ACHN (cell line): Measurements from ENCODE around the gene SYK.
A peak's percentile ranks its signal among the peaks of the same experiment; 100 is the strongest.
"Not testable (repeated sequence)": the region's sequence is repeated elsewhere in the genome, so short reads cannot be mapped to it uniquely, and the experiment has no call there.

Experiments used
- DNase-seq: peaks from one replicate; pipeline ENCODE4 v3.0.0-alpha.2; 2015
- in situ Hi-C: cut with HindIII; loops from 2 replicates; pipeline ENCODE4 v1.10.0; 2017; ENCODE audit warnings: low sequenced_read_pairs, low pct_ligation_motif_present, low pct_unique_long_range_greater_than_20kb

SYK gene

DNA sequence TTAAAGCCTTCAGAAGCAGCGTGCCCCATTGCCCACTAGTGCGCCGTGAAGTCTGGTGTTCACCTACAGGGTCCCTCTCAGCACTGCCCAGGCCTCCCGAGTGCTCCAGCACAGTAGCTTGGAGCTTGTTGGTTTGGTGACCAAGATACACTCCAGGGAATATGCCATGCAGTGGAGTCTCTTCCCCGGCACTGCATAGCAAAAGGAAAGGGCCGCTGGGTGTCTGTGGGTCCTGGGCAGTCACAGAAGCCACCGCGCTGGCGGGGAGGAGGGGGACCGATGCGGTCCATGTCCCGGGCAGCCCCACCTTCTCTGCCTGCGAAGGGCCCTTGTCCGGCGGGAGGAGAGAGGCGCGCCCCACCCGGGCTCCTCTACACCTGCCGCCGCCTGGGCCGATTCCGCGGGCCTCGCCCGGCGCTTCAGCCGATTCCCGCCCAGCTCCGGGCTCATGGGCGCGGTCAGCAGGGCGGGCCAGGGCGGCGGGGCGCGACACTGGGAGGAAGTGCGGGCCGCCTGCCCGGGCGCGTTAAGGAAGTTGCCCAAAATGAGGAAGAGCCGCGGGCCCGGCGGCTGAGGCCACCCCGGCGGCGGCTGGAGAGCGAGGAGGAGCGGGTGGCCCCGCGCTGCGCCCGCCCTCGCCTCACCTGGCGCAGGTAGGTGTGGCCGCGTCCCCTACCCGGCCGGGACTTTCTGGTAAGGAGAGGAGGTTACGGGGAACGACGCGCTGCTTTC is at the start of gene SYK:
SYK (plus strand) TSS at position 579 of the 732 bp plus-strand sequence. CDS start 42,080 bp downstream, outside the sequence.
- in situ Hi-C loops, result no loop called here
- no peak for DNase-seq

DNA sequence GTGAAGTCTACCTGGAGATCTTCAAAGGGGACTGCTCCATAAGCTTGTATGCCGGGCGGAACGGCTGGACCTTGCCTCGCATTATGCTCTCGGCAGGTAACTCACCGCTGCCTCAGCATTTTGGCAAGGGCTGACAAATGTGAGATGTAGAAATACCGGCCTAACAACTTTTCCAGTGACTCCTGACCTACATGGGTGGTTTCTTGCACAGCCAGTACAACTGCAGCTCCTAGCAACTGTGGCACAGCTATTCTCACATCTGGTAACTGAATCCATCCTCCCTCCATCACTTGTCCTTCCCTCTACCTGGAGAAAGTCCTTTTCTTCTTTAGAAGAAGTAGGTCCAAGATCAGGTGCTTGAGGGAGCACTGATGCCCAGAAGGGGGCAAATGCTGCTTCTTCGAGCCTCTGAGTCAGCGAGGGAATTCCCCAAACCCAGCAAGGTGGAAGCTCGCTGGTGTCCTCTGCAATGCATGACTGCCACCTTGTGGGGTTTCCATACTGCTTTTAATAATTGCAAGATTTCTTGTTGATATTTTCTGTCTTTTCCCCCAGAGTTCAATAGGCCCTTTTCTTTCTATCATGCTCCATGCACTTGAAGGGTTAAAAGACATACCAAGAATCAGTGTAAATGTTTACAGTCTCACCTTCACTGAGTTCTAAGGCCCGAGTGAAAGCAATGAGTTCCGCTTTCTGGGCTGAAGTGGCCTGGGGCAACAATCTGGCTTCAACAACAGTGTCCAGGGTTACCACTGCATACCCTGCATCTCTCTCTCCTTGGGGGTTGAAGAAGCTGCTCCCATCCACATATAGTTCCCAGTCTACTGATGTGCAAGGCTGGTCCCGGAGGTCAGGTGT is 45.9 kb upstream of the SYK start:
- peak; percentile 53 for DNase-seq
- in situ Hi-C loops, result not testable (repeated sequence)

DNA sequence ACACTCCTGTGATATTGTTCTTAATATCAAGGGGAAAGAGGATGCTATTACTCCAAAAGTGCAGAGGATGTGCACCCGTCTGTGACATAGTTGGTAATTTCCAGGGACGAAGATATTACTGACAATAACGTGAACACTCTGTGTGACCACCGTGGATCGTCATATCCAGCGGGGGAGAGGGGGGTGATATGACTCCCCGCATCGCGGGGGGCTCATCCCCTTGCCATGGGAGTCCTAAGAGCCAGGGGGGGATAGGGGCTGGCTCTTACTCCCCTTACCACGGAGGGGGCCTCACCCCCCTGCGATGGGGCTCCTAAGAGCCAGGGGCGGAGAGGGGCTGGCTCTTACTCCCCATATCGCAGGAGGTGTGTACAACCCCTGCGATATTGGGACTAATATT is 41.0 kb upstream of the SYK start:
- DNase-seq, in situ Hi-C loops: not testable (repeated sequence)

DNA sequence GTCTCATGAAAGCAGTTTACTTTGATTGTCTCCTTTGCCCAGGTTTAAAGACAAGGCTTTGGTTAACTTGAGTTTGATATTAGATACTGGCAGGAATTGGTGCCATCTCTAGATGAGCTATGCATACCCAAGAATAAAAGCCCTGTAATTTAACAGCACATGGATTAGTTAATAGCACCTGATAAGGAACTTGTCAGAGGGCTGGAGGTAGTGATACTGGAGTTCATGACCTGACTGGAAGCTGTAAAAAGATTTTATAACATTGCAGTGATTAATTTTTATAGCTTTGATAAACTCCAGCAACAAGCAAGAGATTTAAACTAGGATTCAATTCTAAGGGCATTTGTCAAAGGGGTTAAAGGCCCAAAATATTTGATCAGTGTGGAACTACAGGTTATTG is 34.9 kb upstream of the SYK start:
- in situ Hi-C loops, result no loop called here
- DNase-seq, result no peak

DNA sequence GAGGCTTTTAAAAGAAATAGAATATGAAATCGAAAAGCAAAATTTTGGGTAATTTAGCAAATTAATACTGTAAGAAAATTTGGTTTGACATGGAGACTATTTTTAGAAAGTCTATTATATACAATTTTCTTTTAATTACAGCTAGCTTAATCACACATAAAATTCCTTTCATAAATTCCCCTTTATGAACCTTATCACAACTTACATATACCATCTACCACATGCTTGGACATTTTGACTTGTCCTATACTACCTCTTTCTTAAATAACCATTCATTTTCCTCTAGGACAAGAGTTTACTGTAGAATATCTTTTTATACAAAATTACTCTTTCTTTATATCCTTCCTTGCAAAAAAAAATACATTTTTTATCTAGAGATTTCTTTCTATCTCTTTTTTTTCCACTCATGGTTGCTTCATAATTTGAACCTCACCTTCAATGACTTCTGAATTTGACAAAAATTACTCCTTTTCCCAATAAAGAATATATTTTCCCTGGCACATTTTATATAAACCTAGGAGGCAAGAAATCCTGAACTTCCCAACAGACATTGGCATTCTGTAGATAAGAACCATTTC is 34.0 kb upstream of the SYK start:
- in situ Hi-C loops, result no loop called here
- no peak for DNase-seq

DNA sequence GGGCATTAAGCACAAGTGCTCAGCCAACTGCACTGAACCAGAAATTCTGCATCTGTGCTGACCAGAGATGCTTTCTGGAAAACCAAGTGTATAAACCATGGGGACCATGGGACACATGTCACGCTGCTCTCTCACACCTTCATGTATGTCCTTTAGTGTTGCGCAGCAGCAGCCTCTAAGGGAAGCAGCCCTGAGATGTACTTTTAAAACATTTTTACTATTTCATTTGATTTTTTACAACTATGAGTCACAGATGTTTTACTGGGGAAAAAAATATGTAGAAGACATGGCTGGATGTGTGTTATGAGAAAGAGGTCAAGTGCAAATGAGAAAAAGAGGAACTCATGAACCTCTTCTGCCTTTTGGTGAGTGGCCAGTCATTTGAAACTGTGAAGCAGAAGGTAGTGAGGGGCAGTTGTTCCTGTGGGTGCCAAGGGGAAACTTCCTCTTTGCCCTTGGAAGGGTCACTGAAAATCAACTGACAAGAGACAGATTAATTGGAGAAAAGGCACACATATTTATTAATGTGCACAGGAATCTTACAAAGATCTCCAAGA is 31.4 kb upstream of the SYK start:
- no peak for DNase-seq
- in situ Hi-C loops, result no loop called here

DNA sequence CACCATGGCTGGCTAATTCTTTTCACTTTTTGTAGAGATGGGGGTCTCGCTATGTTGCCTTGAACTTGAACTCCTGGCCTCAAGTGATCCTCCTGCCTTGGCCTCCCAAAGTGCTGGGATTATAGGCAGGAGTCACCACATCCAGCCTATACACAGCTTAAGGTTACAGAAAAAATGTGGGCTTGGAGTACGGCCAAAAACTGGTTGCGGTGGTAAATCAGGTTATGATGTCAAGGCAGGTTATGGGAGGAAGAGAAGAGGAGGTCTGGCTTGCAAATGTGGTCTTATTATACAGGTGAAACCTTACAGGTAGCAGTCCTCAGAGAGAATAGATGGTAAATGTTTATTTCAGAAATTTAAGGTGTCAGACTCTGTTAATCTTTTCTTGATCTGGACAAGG is 30.7 kb upstream of the SYK start:
- in situ Hi-C loops, result no loop called here

DNA sequence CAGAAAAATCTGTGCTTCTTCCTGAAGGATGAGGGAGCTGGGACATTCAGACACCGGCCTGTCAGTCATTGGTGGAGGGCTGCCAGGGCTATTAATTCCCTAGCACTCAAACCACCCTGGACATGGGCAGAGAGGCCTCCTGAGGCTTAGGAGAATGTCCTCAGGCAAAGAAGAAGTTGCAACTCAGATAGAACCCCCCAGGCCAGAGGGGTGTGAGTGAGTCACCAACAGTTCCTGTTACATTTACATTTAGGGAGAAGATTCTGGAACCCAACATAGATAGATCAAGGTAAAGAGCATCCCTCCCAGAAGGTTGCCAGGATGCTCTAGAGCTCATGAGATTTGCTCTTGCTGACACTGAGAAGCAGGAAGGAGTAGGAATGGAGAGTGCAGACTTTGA is 29.2 kb upstream of the SYK start:
- in situ Hi-C loops, result no loop called here

More for the DNA sequence above, 30.7 kb upstream of the SYK start:
- no peak for DNase-seq

DNA sequence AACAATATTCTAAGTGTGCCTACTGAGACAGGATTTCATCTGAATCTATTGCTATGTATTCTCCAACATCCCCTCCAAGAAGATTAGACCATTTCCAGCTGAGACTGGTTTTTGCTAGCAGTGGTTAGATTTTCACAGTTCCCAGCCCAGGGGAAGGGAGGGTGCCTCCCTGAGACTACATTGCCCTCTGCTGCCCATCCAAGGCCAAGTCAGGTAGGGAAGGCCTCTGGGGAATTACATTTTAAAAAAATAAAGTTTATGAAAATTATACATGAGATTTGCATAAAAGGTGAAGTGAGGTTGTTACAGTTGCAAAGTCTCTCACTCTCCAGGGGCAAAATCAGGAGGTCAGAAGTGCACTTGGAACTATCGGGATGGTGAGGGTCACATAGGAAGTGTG is 28.0 kb upstream of the SYK start:
- DNase-seq, result peak; percentile 15

More for the DNA sequence above, 29.2 kb upstream of the SYK start:
- no peak for DNase-seq

DNA sequence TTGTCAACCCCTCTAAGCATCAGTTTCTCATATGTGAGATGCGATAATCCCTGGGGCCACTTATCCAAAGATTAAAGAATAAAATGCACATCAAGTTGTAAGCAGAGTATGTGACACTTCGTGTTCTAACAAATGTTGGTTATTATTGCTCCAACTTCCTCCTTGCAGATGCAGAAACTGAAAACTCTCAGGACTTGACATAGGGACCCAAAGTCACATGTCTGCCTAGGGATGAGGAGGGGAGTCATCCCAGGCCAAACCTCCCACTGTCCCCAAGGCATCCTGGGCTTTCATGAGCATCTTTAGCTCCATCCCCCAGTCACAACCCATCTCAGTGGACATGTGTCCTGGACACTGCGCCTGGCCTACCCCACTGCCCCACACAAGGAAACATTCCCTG is 27.5 kb upstream of the SYK start:
- in situ Hi-C loops, result no loop called here
- DNase-seq, result no peak

More for the DNA sequence above, 28.0 kb upstream of the SYK start:
- in situ Hi-C loops, result no loop called here

DNA sequence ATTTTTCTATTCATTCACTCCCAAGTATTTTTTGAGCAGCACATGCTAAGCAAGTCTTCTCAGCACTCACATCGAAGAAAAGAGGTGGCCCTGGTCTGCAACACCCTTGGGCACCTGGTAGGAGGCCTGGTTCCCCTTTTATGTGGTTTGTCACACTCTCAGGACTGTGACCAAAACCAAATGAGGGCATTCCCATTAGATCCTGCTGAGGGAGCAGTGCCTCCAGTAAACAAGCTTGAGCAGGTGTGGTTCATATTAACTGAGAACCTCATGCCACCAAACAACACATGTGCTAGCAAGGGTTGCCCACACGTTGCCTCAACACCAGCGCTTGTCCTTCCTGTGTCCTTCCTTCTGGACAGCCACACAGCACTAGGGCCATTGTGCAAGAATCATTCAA is 26.9 kb upstream of the SYK start:
- in situ Hi-C loops, result no loop called here
- DNase-seq, result no peak

DNA sequence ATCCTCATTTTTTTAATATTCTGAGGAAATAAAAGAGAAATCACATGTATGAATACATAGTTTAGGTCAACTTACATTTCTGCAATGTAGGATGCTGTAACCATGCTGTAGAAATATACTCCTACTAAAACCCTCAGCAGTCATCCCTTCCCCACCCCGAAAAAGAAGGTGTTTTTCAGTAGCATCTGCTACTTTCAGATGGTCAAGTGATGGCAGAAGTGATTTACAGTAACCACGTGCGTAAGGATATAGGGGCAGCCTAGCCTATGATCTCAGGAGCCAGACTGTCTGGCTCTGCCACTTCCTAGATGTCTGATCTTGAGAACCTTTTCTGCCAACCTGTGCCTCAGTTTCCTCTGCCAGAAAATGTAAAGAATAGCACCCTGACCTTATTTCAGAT is 26.0 kb upstream of the SYK start:
- DNase-seq, result no peak
- in situ Hi-C loops, result no loop called here

DNA sequence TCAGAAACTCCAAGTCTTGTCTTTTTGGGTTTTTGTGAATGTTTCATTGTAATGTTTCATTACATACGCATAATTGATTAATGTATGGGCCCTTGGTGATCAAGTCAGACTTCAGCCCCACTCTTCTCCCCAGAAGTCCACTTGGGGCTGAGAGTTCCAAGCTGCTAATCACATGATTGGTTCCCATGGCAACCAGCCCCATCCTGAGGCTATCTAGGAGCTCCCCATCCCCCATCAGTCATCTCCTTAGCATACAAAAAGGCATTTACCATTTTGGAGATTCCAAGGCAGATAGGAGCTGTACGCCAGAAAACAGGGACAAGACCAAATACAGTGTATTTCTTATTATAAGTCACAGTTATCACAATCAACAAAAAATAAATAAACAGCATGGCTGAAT is 22.9 kb upstream of the SYK start:
- DNase-seq, result no peak
- in situ Hi-C loops, result no loop called here

DNA sequence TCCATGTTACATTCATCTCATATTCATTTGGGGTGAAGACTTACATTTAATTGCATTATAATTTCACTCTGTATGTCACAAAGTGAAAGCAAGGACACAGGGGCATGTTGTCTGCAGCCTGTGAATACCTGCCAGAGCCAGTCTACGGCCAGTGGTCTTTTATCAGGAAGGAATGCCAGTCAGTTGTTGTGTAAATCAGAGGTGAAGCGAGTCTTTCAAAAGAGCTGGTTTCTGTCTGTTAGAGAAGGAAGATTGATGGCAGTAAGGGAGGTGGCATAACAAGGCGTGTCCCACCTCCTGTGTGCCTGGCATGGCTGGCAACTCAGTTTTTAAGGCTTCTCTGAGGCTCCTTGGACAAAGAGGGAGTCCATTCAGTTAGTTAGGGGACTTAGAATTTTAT is 18.1 kb upstream of the SYK start:
- in situ Hi-C loops, result no loop called here
- no peak for DNase-seq

DNA sequence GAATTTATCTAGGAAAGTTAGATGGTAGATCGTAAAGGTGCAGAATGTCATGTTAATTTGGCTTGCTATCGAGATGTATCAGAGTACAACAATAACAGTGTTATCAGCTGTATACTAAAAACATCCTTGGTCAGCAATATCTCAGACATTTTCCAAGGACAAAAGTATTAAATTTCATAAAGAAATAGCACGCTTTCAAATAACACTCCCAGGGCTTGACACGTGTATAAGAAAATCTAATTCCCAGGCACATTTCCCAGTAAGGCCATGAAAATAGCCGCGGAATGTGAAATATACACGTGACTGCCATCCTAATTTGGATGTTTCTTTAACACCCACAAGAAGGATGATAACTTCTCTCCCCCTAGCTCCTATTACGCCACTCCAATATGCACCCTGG is 17.7 kb upstream of the SYK start:
- DNase-seq, result no peak
- in situ Hi-C loops, result no loop called here

DNA sequence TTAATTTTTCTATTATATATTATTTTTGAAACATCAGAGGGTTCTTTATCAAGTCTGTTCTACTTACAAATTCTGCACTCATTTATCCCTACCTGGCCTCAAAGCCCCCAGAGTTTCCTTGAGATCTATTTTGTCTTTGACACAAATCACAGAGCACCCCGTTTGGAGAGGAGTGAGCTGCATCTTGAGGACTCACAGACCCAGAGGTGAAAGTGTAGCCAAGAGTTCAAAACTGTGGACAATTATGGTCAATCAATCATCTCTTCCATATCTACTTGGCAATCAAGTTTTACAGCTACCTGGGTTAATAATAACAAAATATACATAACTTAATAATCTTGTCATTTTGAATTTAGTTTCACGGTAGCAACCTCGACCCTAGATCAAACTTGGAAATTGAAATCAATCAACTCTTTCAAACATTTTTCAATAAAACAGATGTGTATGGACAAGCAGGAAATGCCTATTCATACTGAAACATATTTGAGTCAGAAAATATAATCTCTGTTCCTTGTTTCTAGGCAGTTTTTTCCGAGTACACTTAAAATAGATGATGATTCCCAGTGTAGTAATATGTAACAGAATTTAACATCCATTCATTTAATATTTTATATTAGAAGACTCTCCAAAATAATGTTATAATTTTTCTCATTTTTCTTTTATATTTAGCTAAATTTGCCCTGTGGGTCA is 13.7 kb upstream of the SYK start:
- no peak for DNase-seq
- in situ Hi-C loops, result no loop called here

DNA sequence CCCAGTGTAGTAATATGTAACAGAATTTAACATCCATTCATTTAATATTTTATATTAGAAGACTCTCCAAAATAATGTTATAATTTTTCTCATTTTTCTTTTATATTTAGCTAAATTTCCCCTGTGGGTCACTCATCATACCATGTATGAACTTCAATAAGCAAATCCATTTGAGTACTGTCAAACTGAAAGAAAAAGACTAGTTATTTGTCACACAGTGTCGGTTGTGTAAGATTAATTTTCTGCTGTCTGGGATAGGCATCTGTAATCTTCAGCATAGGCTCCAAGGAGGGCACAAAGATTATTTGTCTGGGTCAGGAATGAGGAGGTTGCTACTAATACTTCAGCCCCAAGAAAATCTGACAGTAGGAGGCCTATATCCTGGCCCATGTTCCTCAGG is 13.1 kb upstream of the SYK start:
- in situ Hi-C loops, DNase-seq: not testable (repeated sequence)

DNA sequence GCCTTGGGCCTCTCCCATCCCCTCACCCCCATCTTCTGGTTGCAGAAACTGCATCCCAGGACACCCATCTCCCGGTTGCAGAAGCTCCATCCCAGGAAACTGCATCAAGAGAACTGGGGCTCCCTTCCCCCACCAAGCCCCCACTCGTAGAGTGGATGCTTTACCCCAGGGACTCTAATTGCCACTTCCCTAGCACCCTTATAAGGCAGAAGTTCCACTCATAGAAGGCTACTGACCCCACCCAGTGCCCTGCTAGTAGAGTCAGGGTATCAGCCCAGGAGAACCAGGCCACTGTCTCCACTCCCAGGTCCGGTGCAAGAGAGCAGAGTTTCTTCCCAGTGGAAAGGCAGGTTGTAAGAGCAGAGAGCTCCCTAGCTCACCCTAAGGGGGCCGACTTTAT is 12.2 kb upstream of the SYK start:
- in situ Hi-C loops, result no loop called here
- DNase-seq, result no peak

DNA sequence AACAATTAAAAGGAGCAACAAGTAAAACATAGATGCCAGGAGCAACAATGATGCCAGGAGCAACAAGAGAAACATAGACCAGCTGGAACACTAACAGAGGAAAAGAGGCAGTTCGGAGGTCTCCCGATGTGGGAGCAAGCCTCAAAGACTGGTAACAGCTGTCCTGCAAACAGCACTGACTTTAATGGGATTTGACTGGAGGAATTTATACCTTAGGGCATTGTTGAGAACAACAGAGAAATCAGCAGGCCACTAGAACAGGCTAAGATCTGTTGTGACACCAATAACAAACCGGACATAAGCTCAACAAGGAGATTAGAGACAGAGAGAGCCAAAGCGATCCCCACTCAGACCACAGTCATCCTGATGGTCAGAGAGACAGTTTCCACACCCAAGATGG is 11.8 kb upstream of the SYK start:
- no peak for DNase-seq
- in situ Hi-C loops, result no loop called here
